Fibroblast of lung (primary cell): ENCODE data around the gene ATP6V0D1.

ENCODE experiments used
- EZH2 ChIP-seq: IDR thresholded peaks from 2 replicates; pipeline ENCODE4 v1.5.1; 2012; ENCODE audit warnings: low read length, control low read depth, mild to moderate bottlenecking; ENCODE audit errors: missing control alignments
- TF ChIP-seq, protein P1 (sequence below), 2 donors: IDR thresholded peaks in 1 of 2; conservative IDR thresholded peaks in 1 of 2; 1 replicate in 1 of 2; 2 replicates in 1 of 2; pipeline ENCODE4 v1.5.1; 2011 to 2012; ENCODE audit warnings: low read length in 2 of 2, control low read depth in 1 of 2, inconsistent platforms in 1 of 2, low read depth in 1 of 2, mild to moderate bottlenecking in 1 of 2

DNA sequence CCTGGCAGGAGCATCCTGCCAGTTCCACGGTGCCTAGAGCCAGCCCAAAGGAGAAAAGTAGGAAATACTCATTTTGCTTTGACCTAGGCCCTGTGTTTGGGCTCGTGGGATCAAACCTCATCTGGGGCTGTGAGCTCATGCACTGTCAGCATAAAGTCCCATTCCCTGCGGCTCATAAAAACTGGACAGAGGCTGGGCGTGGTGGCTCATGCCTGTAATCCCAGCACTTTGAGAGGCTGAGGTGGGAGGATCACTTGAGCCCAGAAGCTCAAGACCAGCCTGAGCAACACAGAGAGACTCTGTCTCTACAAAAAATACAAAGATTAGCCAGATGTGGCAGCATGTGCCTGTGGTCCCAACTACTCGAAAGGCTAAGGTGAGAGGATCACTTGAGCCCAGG is 17.9 kb downstream of the ATP6V0D1 start:
- TF ChIP-seq, protein P1, sequence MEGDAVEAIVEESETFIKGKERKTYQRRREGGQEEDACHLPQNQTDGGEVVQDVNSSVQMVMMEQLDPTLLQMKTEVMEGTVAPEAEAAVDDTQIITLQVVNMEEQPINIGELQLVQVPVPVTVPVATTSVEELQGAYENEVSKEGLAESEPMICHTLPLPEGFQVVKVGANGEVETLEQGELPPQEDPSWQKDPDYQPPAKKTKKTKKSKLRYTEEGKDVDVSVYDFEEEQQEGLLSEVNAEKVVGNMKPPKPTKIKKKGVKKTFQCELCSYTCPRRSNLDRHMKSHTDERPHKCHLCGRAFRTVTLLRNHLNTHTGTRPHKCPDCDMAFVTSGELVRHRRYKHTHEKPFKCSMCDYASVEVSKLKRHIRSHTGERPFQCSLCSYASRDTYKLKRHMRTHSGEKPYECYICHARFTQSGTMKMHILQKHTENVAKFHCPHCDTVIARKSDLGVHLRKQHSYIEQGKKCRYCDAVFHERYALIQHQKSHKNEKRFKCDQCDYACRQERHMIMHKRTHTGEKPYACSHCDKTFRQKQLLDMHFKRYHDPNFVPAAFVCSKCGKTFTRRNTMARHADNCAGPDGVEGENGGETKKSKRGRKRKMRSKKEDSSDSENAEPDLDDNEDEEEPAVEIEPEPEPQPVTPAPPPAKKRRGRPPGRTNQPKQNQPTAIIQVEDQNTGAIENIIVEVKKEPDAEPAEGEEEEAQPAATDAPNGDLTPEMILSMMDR (conservative IDR thresholded peaks at IDR 0.05 in 1 of 2, IDR thresholded peaks at IDR 0.05 in 1 of 2; ENCODE audit: low read depth in 1 of 2, low read length in 2 of 2), result no peak
- no peak for TF ChIP-seq EZH2
